Lower leg skin (tissue), 4 donors: Measurements from ENCODE around the gene MIPEP. TPM values are rescaled to one million over a fixed set of nuclear protein-coding genes. Genes with fewer than 3 reads are reported as not detected.

ENCODE experiments used
- DNase-seq, 2 donors: peaks; one replicate each; pipeline ENCODE4 v3.0.0-alpha.2; 2019; ENCODE audit warnings: low spot score in 2 of 2
- H3K4me3 ChIP-seq: fragments of 200-600 bp; sonication (generic); 2 replicates; pipeline ENCODE4 v1.5.1; 2017; ENCODE audit warnings: mild to moderate bottlenecking, low read depth; ENCODE audit not compliant: poor library complexity, severe bottlenecking
- POLR2A ChIP-seq, 2 donors: fragments of 450-650 bp; IDR thresholded peaks; one replicate each; pipeline ENCODE4 v1.6.1; 2016 to 2017; ENCODE audit warnings: antibody characterized with exemption in 2 of 2, mild to moderate bottlenecking in 1 of 2, moderate library complexity in 1 of 2
- WGBS, 2 donors: methylation state at CpG; one replicate each; pipeline ENCODE4 v1.1.5; 2018; 5-methylcytosine and 5-hydroxymethylcytosine counted together
- intact Hi-C: fragments of 100-400 bp; cut with DNase I; formaldehyde crosslinking; loops from one replicate; pipeline ENCODE4 v1.15.0; 2023; ENCODE audit warnings: low total_unique reads
- total RNA-seq, 4 donors: library from RNA; depleted of rRNA; stranded (reverse); fragments of >200 nt; gene quantifications; one replicate each; pipeline ENCODE4 v1.1.0, GENCODE V29; 2016
- TF ChIP-seq, protein P1 (sequence below), 3 donors: fragments of 450-650 bp; IDR thresholded peaks; one replicate each; pipeline ENCODE4 v1.5.1; 2016; ENCODE audit warnings: antibody characterized with exemption in 3 of 3, mild to moderate bottlenecking in 3 of 3, moderate library complexity in 2 of 3

MIPEP gene
- total RNA-seq, 4 donors from 2014 or later, result 22.8 to 50.4 (median 32.5) TPM

GRCh38 chr13:23710366-23710765, 178.8 kb downstream of the MIPEP start:
- H3K4me3 ChIP-seq, result no peak overlapping the region
- 85 to 93% methylated on average over 1 of the region's 1 CpG for WGBS, 2 donors
- no peak for TF ChIP-seq POLR2A (IDR thresholded peaks at IDR 0.05)
- TF ChIP-seq, protein P1, sequence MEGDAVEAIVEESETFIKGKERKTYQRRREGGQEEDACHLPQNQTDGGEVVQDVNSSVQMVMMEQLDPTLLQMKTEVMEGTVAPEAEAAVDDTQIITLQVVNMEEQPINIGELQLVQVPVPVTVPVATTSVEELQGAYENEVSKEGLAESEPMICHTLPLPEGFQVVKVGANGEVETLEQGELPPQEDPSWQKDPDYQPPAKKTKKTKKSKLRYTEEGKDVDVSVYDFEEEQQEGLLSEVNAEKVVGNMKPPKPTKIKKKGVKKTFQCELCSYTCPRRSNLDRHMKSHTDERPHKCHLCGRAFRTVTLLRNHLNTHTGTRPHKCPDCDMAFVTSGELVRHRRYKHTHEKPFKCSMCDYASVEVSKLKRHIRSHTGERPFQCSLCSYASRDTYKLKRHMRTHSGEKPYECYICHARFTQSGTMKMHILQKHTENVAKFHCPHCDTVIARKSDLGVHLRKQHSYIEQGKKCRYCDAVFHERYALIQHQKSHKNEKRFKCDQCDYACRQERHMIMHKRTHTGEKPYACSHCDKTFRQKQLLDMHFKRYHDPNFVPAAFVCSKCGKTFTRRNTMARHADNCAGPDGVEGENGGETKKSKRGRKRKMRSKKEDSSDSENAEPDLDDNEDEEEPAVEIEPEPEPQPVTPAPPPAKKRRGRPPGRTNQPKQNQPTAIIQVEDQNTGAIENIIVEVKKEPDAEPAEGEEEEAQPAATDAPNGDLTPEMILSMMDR (IDR thresholded peaks at IDR 0.05), result no peak
- intact Hi-C loops, result no loop called here
- DNase-seq, result no peak

- DNase-seq, result no peak
- intact Hi-C loops, result no loop called here
- WGBS, 2 donors, result 67 to 78% methylated on average over 1 of the region's 1 CpG
- no peak for TF ChIP-seq POLR2A (IDR thresholded peaks at IDR 0.05)
- TF ChIP-seq, protein P1 (IDR thresholded peaks at IDR 0.05), result no peak
- no peak overlapping the region for H3K4me3 ChIP-seq
Measured at GRCh38 chr13:23709536-23709935, 179.7 kb downstream of the MIPEP start.

DNA sequence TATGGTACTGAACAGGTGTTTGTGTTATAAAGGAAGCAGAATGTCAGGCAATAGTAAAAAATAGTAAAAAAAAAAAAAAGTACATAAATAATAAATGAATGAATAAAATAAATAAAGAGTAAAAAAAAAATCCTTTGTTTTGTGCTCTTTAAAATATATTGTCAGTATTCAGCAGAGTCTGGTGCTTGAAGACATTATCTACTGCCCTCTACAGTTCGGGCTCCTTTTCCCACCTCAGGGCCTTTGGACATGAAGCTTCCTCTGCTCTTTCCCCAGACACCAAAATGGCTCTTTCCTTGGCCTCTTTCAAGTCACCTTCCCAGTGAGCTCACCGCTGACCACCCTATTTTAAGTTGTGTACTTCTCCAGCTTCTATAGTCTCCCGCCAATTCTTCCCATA, 181.5 kb downstream of the MIPEP start:
- H3K4me3 ChIP-seq, result no peak overlapping the region
- no peak for DNase-seq
- 89 to 97% methylated on average over 3 of the region's 3 CpGs for WGBS, 2 donors
- intact Hi-C loops, result no loop called here
- no peak for TF ChIP-seq POLR2A (IDR thresholded peaks at IDR 0.05)
- TF ChIP-seq, protein P1 (IDR thresholded peaks at IDR 0.05), result no peak

DNA sequence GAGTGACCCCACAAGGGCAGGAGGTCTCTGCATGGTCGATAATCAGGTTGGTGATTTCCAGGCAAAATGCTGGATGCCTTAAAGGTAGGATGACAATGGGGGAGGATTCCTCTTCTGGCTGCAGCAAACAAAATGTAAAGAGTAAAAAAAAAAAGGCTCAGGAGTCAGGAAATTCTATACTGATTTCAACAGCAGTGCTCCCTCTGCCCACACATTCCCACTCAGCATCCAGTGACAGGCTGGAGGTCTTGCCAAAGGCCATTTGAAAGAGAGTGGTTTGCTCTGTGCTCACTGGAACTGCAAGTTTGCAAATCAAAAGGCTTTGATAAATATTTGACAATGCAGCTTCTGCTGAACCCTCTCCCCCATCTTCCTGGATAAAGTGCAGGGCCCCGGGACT, 183.6 kb downstream of the MIPEP start:
- H3K4me3 ChIP-seq, result no peak overlapping the region
- TF ChIP-seq, protein P1 (IDR thresholded peaks at IDR 0.05), result no peak
- no peak for TF ChIP-seq POLR2A (IDR thresholded peaks at IDR 0.05)
- 86% methylated on average over 2 of the region's 2 CpGs for WGBS, 2 donors
- no peak for DNase-seq
- intact Hi-C loops, result no loop called here

DNA sequence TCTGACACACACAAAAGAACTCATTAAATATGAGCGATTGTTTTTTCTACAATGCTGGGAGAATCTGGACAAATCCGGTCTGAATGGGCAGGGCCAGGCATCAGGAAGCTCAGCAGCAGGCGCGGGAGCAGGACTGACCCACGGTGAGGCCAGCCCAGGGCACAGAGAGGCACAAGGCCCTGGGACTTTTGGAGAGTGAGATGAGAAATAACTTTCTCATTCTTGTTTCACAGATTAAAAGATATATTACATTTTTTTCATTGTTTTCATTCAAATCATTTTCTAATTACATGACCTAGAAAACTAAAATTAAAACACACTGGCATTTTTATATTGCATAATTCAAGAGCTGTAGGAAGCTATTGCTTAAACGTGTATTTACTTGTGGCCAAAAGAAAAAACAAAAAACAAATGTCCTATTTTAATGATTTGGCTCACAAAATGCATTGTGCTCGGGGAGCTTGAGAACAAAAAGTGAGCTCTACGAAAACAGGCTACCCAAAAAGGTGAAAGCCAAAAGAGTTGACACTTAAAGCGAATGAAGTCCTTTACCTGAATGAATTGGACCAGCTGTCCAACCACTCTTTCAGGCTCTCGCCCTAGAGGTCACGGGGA, 185.8 kb downstream of the MIPEP start:
- H3K4me3 ChIP-seq, result no peak overlapping the region
- TF ChIP-seq, protein P1 (IDR thresholded peaks at IDR 0.05), result no peak
- no peak for TF ChIP-seq POLR2A (IDR thresholded peaks at IDR 0.05)
- WGBS, 2 donors, result 34 to 40% methylated on average over 11 of the region's 11 CpGs
- peak in 1 of 2 donors; percentile 86 for DNase-seq
- intact Hi-C loops, result no loop called here

DNA sequence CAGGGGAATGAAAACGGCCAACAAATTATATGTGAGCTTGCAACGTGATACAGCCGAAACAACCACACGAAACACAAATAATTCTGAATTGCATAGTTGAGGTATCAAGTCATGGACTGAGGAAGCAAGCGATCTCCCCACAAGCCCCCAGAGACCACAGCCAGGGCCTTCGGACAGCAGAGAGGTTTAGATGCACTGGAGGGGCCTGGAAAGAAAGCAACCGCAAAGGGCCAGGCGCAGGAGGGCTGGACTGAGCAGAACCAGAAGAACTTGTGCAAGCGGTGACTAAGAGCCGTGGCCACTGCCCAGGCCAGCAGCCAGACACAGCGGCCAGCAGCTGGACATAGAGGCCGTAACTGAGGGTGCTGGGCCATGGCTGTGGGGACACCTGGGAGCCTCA, 187.6 kb downstream of the MIPEP start:
- intact Hi-C loops, result no loop called here
- WGBS, 2 donors, result 83 to 86% methylated on average over 12 of the region's 12 CpGs
- TF ChIP-seq, protein P1 (IDR thresholded peaks at IDR 0.05), result no peak
- DNase-seq, result peak in 1 of 2 donors; percentile 86
- H3K4me3 ChIP-seq, result no peak overlapping the region
